Activated CD4-positive, alpha-beta T cell treated with anti-CD3 and anti-CD28 coated beads for 4 hours (primary cell): ENCODE results near the gene SMAD7.

ENCODE experiments used
- DNase-seq, 2 donors: peaks; one replicate each; pipeline ENCODE4 v3.0.0-alpha.2; 2020

The SMAD7 gene

GRCh38 chr18:48913201-48913600 is 37.6 kb downstream of the SMAD7 start:
- DNase-seq, result peak; percentile 52 to 60

- DNase-seq, result no peak
Measured at GRCh38 chr18:48910972-48911545, 39.7 kb downstream of the SMAD7 start.

GRCh38 chr18:48909721-48910120 is 41.0 kb downstream of the SMAD7 start:
- DNase-seq, result no peak

GRCh38 chr18:48908916-48909315 is 41.8 kb downstream of the SMAD7 start:
- no peak for DNase-seq

GRCh38 chr18:48905513-48905912 is 45.3 kb downstream of the SMAD7 start:
- no peak for DNase-seq

GRCh38 chr18:48904847-48905394 is 45.8 kb downstream of the SMAD7 start:
- DNase-seq, result no peak

GRCh38 chr18:48904091-48904490 is 46.7 kb downstream of the SMAD7 start:
- DNase-seq, result no peak

GRCh38 chr18:48902856-48903601 is 47.7 kb downstream of the SMAD7 start:
- DNase-seq, result no peak

GRCh38 chr18:48902023-48902855 is 48.5 kb downstream of the SMAD7 start:
- no peak for DNase-seq

- no peak for DNase-seq
Measured at GRCh38 chr18:48901145-48902022, 49.4 kb downstream of the SMAD7 start.

- DNase-seq, result no peak
Measured at GRCh38 chr18:48900469-48900868, 50.3 kb downstream of the SMAD7 start.

- DNase-seq, result no peak
Measured at GRCh38 chr18:48899558-48900174, 51.1 kb downstream of the SMAD7 start.

GRCh38 chr18:48898521-48898920 is 52.2 kb downstream of the SMAD7 start:
- no peak for DNase-seq

GRCh38 chr18:48897531-48897930 is 53.2 kb downstream of the SMAD7 start:
- no peak for DNase-seq

- DNase-seq, result no peak
Measured at GRCh38 chr18:48896875-48897511, 53.8 kb downstream of the SMAD7 start.

- DNase-seq, result no peak
Measured at GRCh38 chr18:48896326-48896874, 54.4 kb downstream of the SMAD7 start.

- DNase-seq, result no peak
Measured at GRCh38 chr18:48894799-48895346, 55.9 kb downstream of the SMAD7 start.

GRCh38 chr18:48893608-48894600 is 56.9 kb downstream of the SMAD7 start:
- no peak for DNase-seq

- DNase-seq, result no peak
Measured at GRCh38 chr18:48893061-48893607, 57.6 kb downstream of the SMAD7 start.
